GM12878 (cell line): ENCODE data around the gene PLOD2. TPM values are rescaled to one million over a fixed set of nuclear protein-coding genes. Genes with fewer than 3 reads are reported as not detected.

ENCODE experiments used
- ATAC-seq: fragments of 200-7000 bp; cut with Tn5 transposase; 3 replicates; pipeline ENCODE4 v1.9.1; 2020; ENCODE audit warnings: mild to moderate bottlenecking, moderate library complexity
- BruUV-seq: library from RNA; stranded (reverse); fragments of 400-500 nt; replicated peaks from 2 replicates; lab custom pipeline; 2021; lab: Mats Ljungman, UMichigan
- CTCF ChIA-PET: fragments of 300-600 bp; sonication (Branson Sonifier 250); formaldehyde crosslinking; extraction: SDS; loops from one replicate; lab custom pipeline; 2021; ENCODE audit warnings: inconsistent platforms; lab: Yijun Ruan, JAX
- POLR2A ChIA-PET: fragments of 350-600 bp; formaldehyde crosslinking; extraction: SDS; loops from one replicate; lab custom pipeline; 2021; ENCODE audit warnings: inconsistent platforms; lab: Charles Lee
- RAD21 ChIA-PET: fragments of 300-600 bp; sonication (Branson Sonifier 250); formaldehyde crosslinking; loops from one replicate; lab custom pipeline; 2023; ENCODE audit warnings: antibody characterized with exemption; ENCODE audit not compliant: unreplicated experiment; lab: Charles Lee
- SMC1A ChIA-PET: fragments of 300-600 bp; sonication (Branson Sonifier 250); formaldehyde crosslinking; loops from one replicate; lab custom pipeline; 2023; ENCODE audit not compliant: unreplicated experiment, uncharacterized antibody; lab: Charles Lee
- DNase-seq: peaks from one replicate; pipeline ENCODE4 v3.0.0-alpha.2; 2011; ENCODE audit warnings: low read depth, low spot score
- FAIRE-seq: peaks from 3 replicates; lab custom pipeline; 2011; peaks lifted over from hg19 to GRCh38; lab: Jason Lieb, UNC
- H2AFZ ChIP-seq: 2 replicates; pipeline ENCODE4 v1.6.0; 2011; ENCODE audit warnings: low read depth, low read length, control low read depth; ENCODE audit not compliant: control insufficient read depth
- H3K27ac ChIP-seq: 2 replicates; pipeline ENCODE4 v1.5.1; 2011; ENCODE audit warnings: control low read depth; ENCODE audit not compliant: control insufficient read depth, insufficient read depth
- H3K27me3 ChIP-seq, 2 experiments: replicated peaks in 1 of 2; 2 replicates each; pipeline versions ENCODE4 v1.6.0 to v1.6.1; 2011; ENCODE audit warnings: low read length in 1 of 2; ENCODE audit not compliant: control insufficient read depth in 2 of 2, insufficient read depth in 2 of 2
- H3K36me3 ChIP-seq, 2 experiments: 2 replicates each; pipeline ENCODE4 v1.5.1; 2011; ENCODE audit warnings: low read length in 1 of 2; ENCODE audit not compliant: control insufficient read depth in 2 of 2, insufficient read depth in 2 of 2
- H3K4me1 ChIP-seq: 2 replicates; pipeline ENCODE4 v1.6.1; 2011; ENCODE audit warnings: mild to moderate bottlenecking, low read length, moderate library complexity, mixed read lengths; ENCODE audit not compliant: control insufficient read depth, insufficient read depth
- H3K4me2 ChIP-seq: 2 replicates; pipeline ENCODE4 v1.6.0; 2011; ENCODE audit warnings: control low read depth; ENCODE audit not compliant: control insufficient read depth, insufficient read depth
- H3K4me3 ChIP-seq: fragments of 200-600 bp; sonication (generic); 2 replicates; pipeline ENCODE4 v1.5.1; 2016
- H3K79me2 ChIP-seq: 2 replicates; pipeline ENCODE4 v1.6.0; 2011; ENCODE audit warnings: low read length; ENCODE audit not compliant: control insufficient read depth, insufficient read depth
- H3K9ac ChIP-seq: 2 replicates; pipeline ENCODE4 v1.8.0; 2011; ENCODE audit warnings: low read length, control low read depth, mixed read lengths; ENCODE audit not compliant: control insufficient read depth, insufficient read depth
- H3K9me3 ChIP-seq: replicated peaks from 3 replicates; pipeline ENCODE4 v1.5.1; 2011; ENCODE audit warnings: mild to moderate bottlenecking, low read length; ENCODE audit not compliant: control insufficient read depth, insufficient read depth
- H4K20me1 ChIP-seq: 2 replicates; pipeline ENCODE4 v1.6.0; 2011; ENCODE audit not compliant: control insufficient read depth, insufficient read depth
- ATF7 ChIP-seq: fragments of 450-650 bp; IDR thresholded peaks from 2 replicates; pipeline ENCODE4 v1.6.1; 2016; ENCODE audit warnings: low read depth, mild to moderate bottlenecking
- CREB1 ChIP-seq: IDR thresholded peaks from 2 replicates; pipeline ENCODE4 v1.6.1; 2012; ENCODE audit warnings: low read depth, mild to moderate bottlenecking, inconsistent platforms
- CREM ChIP-seq: IDR thresholded peaks from 2 replicates; pipeline ENCODE4 v1.6.1; 2014; ENCODE audit warnings: antibody characterized with exemption, low read depth
- EED ChIP-seq: sonication (generic); IDR thresholded peaks from 2 replicates; pipeline ENCODE4 v1.6.1; 2016; ENCODE audit warnings: antibody characterized with exemption, low read depth
- ELK1 ChIP-seq: IDR thresholded peaks from 2 replicates; pipeline ENCODE4 v1.6.1; 2012; ENCODE audit warnings: low read depth, low read length, improper control_type of control experiment
- MTA3 ChIP-seq: IDR thresholded peaks from 2 replicates; pipeline ENCODE4 v1.6.1; 2012; ENCODE audit warnings: low read length, inconsistent platforms, borderline replicate concordance
- NR2F1 ChIP-seq: fragments of 450-650 bp; conservative IDR thresholded peaks from 2 replicates; pipeline ENCODE4 v1.6.1; 2017; ENCODE audit warnings: mild to moderate bottlenecking
- POLR2A ChIP-seq: IDR thresholded peaks from 2 replicates; pipeline ENCODE4 v1.6.1; 2011; ENCODE audit warnings: low read depth, mild to moderate bottlenecking, low read length
- WGBS: methylation state at CpG from one replicate; pipeline ENCODE4 v1.1.6; 2016; ENCODE audit warnings: low lambda C conversion rate; ENCODE audit not compliant: insufficient replicate concordance, insufficient coverage; ENCODE audit errors: missing lambda C conversion rate; 5-methylcytosine and 5-hydroxymethylcytosine counted together
- in situ Hi-C: fragments of 300-500 bp; cut with MboI; formaldehyde crosslinking; loops from 9 replicates; pipeline ENCODE4 v1.14.3; 2018; ENCODE audit warnings: mixed read lengths
- intact Hi-C: fragments of 100-400 bp; cut with micrococcal nuclease; formaldehyde crosslinking; loops from one replicate; pipeline ENCODE4 v1.14.2; 2022; ENCODE audit not compliant: unreplicated experiment
- polyA plus RNA-seq, 11 experiments: library from polyadenylated mRNA; depleted of rRNA in 4 of 11; unstranded in 6 of 11; stranded (reverse) in 5 of 11; fragments of >200 nt; fragmentation: Nextera tagmentation in 4 of 11; fragmentation: Illumina TruSeq in 1 of 11; extraction: Ambion mirVana in 4 of 11; extraction: Trizol in 1 of 11; gene quantifications; 1 replicate in 1 of 11; 2 replicates in 10 of 11; pipeline versions ENCODE4 v1.2.1 to v1.2.3, GENCODE V29; 2011 to 2016; ENCODE audit warnings: inconsistent platforms in 2 of 11, missing spikeins in 2 of 11, low read depth in 1 of 11
- total RNA-seq, 4 experiments: library from RNA; depleted of rRNA in 3 of 4; stranded (reverse); fragments of >200 nt in 3 of 4; fragmentation: Illumina TruSeq in 1 of 4; extraction: Trizol in 1 of 4; gene quantifications; 2 replicates each; pipeline versions ENCODE4 v1.2.1 to v1.2.3, GENCODE V29; 2013 to 2021
- TF ChIP-seq, protein P1 (sequence below): IDR thresholded peaks from 2 replicates; pipeline ENCODE4 v1.6.1; 2012; ENCODE audit warnings: mild to moderate bottlenecking, low read depth, low read length
- TF ChIP-seq, protein P2 (sequence below): fragments of 450-650 bp; IDR thresholded peaks from 2 replicates; pipeline ENCODE4 v1.6.1; 2016; ENCODE audit warnings: mild to moderate bottlenecking
- TF ChIP-seq, protein P3 (sequence below): fragments of 450-650 bp; IDR thresholded peaks from 2 replicates; pipeline ENCODE4 v1.6.1; 2017; ENCODE audit warnings: mild to moderate bottlenecking, moderate library complexity

The PLOD2 gene
- total and polyA plus RNA-seq, 10 of the 15 experiments (the other 5 are each of a cell fraction or from before 2014, with no cell fraction given) = 0.03 to 0.56 (median 0.33) TPM; not detected in 4

GRCh38 chr3:146125951-146126350, 35.0 kb downstream of the PLOD2 start (continued):
- TF ChIP-seq, protein P1, sequence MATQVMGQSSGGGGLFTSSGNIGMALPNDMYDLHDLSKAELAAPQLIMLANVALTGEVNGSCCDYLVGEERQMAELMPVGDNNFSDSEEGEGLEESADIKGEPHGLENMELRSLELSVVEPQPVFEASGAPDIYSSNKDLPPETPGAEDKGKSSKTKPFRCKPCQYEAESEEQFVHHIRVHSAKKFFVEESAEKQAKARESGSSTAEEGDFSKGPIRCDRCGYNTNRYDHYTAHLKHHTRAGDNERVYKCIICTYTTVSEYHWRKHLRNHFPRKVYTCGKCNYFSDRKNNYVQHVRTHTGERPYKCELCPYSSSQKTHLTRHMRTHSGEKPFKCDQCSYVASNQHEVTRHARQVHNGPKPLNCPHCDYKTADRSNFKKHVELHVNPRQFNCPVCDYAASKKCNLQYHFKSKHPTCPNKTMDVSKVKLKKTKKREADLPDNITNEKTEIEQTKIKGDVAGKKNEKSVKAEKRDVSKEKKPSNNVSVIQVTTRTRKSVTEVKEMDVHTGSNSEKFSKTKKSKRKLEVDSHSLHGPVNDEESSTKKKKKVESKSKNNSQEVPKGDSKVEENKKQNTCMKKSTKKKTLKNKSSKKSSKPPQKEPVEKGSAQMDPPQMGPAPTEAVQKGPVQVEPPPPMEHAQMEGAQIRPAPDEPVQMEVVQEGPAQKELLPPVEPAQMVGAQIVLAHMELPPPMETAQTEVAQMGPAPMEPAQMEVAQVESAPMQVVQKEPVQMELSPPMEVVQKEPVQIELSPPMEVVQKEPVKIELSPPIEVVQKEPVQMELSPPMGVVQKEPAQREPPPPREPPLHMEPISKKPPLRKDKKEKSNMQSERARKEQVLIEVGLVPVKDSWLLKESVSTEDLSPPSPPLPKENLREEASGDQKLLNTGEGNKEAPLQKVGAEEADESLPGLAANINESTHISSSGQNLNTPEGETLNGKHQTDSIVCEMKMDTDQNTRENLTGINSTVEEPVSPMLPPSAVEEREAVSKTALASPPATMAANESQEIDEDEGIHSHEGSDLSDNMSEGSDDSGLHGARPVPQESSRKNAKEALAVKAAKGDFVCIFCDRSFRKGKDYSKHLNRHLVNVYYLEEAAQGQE = no peak
- TF ChIP-seq, protein P2, sequence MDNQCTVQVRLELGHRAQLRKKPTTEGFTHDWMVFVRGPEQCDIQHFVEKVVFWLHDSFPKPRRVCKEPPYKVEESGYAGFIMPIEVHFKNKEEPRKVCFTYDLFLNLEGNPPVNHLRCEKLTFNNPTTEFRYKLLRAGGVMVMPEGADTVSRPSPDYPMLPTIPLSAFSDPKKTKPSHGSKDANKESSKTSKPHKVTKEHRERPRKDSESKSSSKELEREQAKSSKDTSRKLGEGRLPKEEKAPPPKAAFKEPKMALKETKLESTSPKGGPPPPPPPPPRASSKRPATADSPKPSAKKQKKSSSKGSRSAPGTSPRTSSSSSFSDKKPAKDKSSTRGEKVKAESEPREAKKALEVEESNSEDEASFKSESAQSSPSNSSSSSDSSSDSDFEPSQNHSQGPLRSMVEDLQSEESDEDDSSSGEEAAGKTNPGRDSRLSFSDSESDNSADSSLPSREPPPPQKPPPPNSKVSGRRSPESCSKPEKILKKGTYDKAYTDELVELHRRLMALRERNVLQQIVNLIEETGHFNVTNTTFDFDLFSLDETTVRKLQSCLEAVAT = no peak
- no peak for TF ChIP-seq CREB1
- no peak for TF ChIP-seq POLR2A
- no peak for TF ChIP-seq MTA3
- TF ChIP-seq ATF7 = no peak
- no peak for TF ChIP-seq CREM

- no TSS peak for BruUV-seq
- TF ChIP-seq NR2F1 (no peak), EED (no peak), ELK1 (no peak)
- TF ChIP-seq, protein P3, sequence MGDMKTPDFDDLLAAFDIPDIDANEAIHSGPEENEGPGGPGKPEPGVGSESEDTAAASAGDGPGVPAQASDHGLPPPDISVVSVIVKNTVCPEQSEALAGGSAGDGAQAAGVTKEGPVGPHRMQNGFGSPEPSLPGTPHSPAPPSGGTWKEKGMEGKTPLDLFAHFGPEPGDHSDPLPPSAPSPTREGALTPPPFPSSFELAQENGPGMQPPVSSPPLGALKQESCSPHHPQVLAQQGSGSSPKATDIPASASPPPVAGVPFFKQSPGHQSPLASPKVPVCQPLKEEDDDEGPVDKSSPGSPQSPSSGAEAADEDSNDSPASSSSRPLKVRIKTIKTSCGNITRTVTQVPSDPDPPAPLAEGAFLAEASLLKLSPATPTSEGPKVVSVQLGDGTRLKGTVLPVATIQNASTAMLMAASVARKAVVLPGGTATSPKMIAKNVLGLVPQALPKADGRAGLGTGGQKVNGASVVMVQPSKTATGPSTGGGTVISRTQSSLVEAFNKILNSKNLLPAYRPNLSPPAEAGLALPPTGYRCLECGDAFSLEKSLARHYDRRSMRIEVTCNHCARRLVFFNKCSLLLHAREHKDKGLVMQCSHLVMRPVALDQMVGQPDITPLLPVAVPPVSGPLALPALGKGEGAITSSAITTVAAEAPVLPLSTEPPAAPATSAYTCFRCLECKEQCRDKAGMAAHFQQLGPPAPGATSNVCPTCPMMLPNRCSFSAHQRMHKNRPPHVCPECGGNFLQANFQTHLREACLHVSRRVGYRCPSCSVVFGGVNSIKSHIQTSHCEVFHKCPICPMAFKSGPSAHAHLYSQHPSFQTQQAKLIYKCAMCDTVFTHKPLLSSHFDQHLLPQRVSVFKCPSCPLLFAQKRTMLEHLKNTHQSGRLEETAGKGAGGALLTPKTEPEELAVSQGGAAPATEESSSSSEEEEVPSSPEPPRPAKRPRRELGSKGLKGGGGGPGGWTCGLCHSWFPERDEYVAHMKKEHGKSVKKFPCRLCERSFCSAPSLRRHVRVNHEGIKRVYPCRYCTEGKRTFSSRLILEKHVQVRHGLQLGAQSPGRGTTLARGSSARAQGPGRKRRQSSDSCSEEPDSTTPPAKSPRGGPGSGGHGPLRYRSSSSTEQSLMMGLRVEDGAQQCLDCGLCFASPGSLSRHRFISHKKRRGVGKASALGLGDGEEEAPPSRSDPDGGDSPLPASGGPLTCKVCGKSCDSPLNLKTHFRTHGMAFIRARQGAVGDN = no peak
Measured at GRCh38 chr3:146124126-146124801, 36.7 kb downstream of the PLOD2 start.

More at GRCh38 chr3:146124126-146124801, 36.7 kb downstream of the PLOD2 start:
- FAIRE-seq (no peak), ATAC-seq (no peak), DNase-seq (no peak)
- CTCF ChIA-PET = no interaction called here
- Histone ChIP-seq H3K9ac (no peak overlapping the region), H3K4me1 (no peaks in the 10 kb centered on the region), H3K9me3 (no peaks in the 10 kb centered on the region), H4K20me1 (no peaks in the 10 kb centered on the region), H2AFZ (no peak overlapping the region), H3K27me3 (no peaks in the 10 kb centered on the region), H3K4me3 (no peak overlapping the region), H3K27ac (no peak overlapping the region), H3K79me2 (no peaks in the 10 kb centered on the region), H3K4me2 (no peak overlapping the region), H3K36me3 (no peaks in the 10 kb centered on the region)
- 22% methylated on average over 6 of the region's 6 CpGs for WGBS
- SMC1A ChIA-PET = interaction anchor here (0.8 kb wide), 1 partner anchor 77 kb away, joined by 3 read pairs; no protein-coding TSS in a partner anchor
- in situ Hi-C loops = no loop called here
- POLR2A ChIA-PET = no interaction called here
- RAD21 ChIA-PET = no interaction called here
- intact Hi-C loops = no loop called here
